ENCODE results near the gene MTG2. TPM values are rescaled to one million over a fixed set of nuclear protein-coding genes. Genes with fewer than 3 reads are reported as not detected.

The MTG2 gene
- total and polyA plus RNA-seq, 2 of the 8 experiments (the other 6 are each of a cell fraction or from before 2014, with no cell fraction given): 14.4 to 22.8 TPM

DNA sequence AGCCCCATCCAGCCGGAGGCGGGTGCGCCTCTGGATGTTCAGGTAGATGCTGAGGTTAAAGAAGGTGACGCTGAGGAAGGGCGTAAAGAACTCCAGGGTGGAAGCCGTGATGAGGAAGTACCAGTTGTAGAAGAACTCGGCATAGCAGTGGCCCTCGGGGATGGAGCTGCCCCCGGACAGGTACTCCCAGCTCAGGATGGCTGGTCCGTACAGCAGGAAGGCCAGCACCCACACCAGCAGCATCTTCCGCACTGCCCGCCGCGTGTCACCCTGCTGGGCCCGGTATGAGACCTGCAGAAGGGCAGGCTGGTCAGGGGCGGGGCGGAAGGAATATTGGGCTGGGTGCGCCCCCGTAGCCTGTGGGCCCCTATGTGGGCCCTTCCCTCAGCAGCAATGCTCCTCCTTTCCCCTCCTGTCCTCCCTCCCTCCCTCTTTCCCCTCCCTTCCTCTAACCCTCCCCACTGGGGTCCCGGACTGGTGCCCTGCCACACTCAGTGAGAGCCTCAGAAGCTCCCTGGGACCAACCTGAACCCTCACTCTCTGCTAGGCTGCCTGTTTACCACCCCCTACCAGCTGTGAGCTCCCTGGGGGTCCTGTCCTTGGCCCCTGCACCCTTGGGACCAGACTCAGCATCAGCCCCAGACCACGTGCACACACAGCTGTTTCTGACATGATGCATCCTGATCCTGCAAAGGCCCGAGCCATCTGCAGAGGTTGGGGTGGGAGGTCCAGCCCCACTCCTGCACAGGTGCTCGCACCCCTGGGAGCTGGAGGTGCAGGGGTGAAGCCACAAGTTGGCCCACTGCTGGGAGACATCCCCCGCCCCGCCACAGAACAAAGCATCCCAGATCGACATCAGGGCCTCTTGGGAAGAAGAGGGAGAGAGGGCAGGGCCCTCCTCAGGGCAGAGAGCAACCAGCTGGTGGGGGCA lies 34.1 kb downstream of the MTG2 start:
- DNase-seq (ENCODE audit: low read depth in 1 of 2, low spot score in 2 of 2) (no peak), FAIRE-seq (no peak)
- H2BK15ac ChIP-seq (ENCODE audit: low read length): no peak overlapping the region
- H3K27me3 ChIP-seq (replicated peaks in 1 of 4; ENCODE audit: control insufficient read depth in 3 of 4, extremely low read depth in 1 of 4, insufficient read depth in 3 of 4, low read length in 3 of 4): peaks cover 9 to 40% (median 36%) of the 10 kb centered on the region in 4 experiments
- H2AK5ac ChIP-seq (ENCODE audit: low read depth, low read length): no peak overlapping the region
- no peaks in the 10 kb centered on the region for H3K9me3 ChIP-seq (ENCODE audit: insufficient read depth in 2 of 2, low read depth in 1 of 2, low read length in 1 of 2)
- H3K56ac ChIP-seq (replicated peaks; ENCODE audit: insufficient read length, low read depth, low read length): no peak overlapping the region
- H3K79me1 ChIP-seq (ENCODE audit: low read depth, low read length): no peaks in the 10 kb centered on the region
- H3K18ac ChIP-seq (ENCODE audit: extremely low read depth, low read length): no peak overlapping the region
- no peak overlapping the region for H3K9ac ChIP-seq (replicated peaks in 1 of 4; ENCODE audit: extremely low read depth in 1 of 4, low read depth in 3 of 4, low read length in 3 of 4)
- H4K91ac ChIP-seq (replicated peaks; ENCODE audit: insufficient read length, low read length): no peak overlapping the region
- H3K27ac ChIP-seq (ENCODE audit: low read depth, low read length): no peak overlapping the region
- no peak overlapping the region for H2BK20ac ChIP-seq (ENCODE audit: low read length)
- no peak overlapping the region for H2BK12ac ChIP-seq (ENCODE audit: low read depth, low read length)
- no peaks in the 10 kb centered on the region for H3K36me3 ChIP-seq (ENCODE audit: control insufficient read depth in 2 of 4, insufficient read depth in 4 of 4, low read length in 3 of 4)
- H3K79me2 ChIP-seq (ENCODE audit: control insufficient read depth in 1 of 2, insufficient read depth in 2 of 2, low read length in 2 of 2): no peaks in the 10 kb centered on the region
- H3K4ac ChIP-seq (replicated peaks; ENCODE audit: insufficient read length, low read depth, low read length): no peak overlapping the region
- no peak overlapping the region for H4K8ac ChIP-seq (ENCODE audit: extremely low read depth, insufficient read depth, low read length)
- H3K23ac ChIP-seq (ENCODE audit: insufficient read length): no peak overlapping the region
- no peak overlapping the region for H3K14ac ChIP-seq (ENCODE audit: insufficient read length)
- H3K4me3 ChIP-seq (ENCODE audit: extremely low read depth in 1 of 4, insufficient read depth in 2 of 4, low read depth in 3 of 4, low read length in 4 of 4): no peak overlapping the region
- 92% methylated on average over 21 of the region's 26 CpGs; no CpG with 5 or more reads in 1 of the 2 experiments for WGBS, 2 experiments (ENCODE audit: extremely low coverage in 1 of 2, insufficient coverage in 1 of 2, insufficient read length in 1 of 2, insufficient replicate concordance in 2 of 2, low coverage in 1 of 2, low lambda C conversion rate in 2 of 2, missing lambda C conversion rate in 1 of 2)
- H2AFZ ChIP-seq (ENCODE audit: low read length): no peak overlapping the region
- CTCF ChIA-PET (ENCODE audit: partially characterized antibody): interaction anchor here (0.5 to 1.6 kb wide), 4 partner anchors 11 to 103 kb away, joined by 3 to 6 read pairs (median 4); no protein-coding TSS in a partner anchor
- no peak overlapping the region for H3K4me2 ChIP-seq (ENCODE audit: insufficient read depth in 1 of 2, low read depth in 2 of 2, low read length in 2 of 2)
- H3K4me1 ChIP-seq (replicated peaks in 1 of 4; ENCODE audit: control insufficient read depth in 3 of 4, insufficient read depth in 4 of 4, low read length in 3 of 4): peaks cover 0 to 31% (median 18%) of the 10 kb centered on the region in 4 experiments; a peak in 6 of 7 replicates
- H4K20me1 ChIP-seq (replicated peaks in 1 of 2; ENCODE audit: control insufficient read depth in 1 of 2, insufficient read depth in 2 of 2, low read length in 2 of 2): peaks cover 6 to 18% of the 10 kb centered on the region in 2 experiments
- H3K23me2 ChIP-seq (ENCODE audit: low read depth, low read length): peaks cover 21% of the 10 kb centered on the region; the same call in 1 of the 2 replicates
- H4K5ac ChIP-seq (ENCODE audit: insufficient read length, low read depth, low read length): no peak overlapping the region
- H2BK5ac ChIP-seq (ENCODE audit: low read depth, low read length): no peak overlapping the region
- POLR2A ChIA-PET (ENCODE audit: partially characterized antibody): interaction anchor here (1.4 kb wide), 1 partner anchor 9 kb away, joined by 6 read pairs; no protein-coding TSS in a partner anchor
- H2BK120ac ChIP-seq (replicated peaks; ENCODE audit: low read depth, low read length): no peak overlapping the region
- TF ChIP-seq SAP30 (IDR thresholded peaks at IDR 0.05; ENCODE audit: insufficient read depth, insufficient replicate concordance, low read length) (no peak), JUN (IDR thresholded peaks at IDR 0.05; ENCODE audit: low read depth, low read length) (no peak), RNF2 (IDR thresholded peaks at IDR 0.05; ENCODE audit: borderline replicate concordance, low read depth, low read length, missing control alignments, poor library complexity, severe bottlenecking) (no peak), SP1 (IDR thresholded peaks at IDR 0.05; ENCODE audit: low read depth, low read length) (no peak), RXRA (IDR thresholded peaks at IDR 0.05; ENCODE audit: insufficient read depth, low read depth, low read length) (no peak), RBBP5 (IDR thresholded peaks at IDR 0.05; ENCODE audit: borderline replicate concordance, low read depth, low read length) (no peak), GABPA (IDR thresholded peaks at IDR 0.05; ENCODE audit: borderline replicate concordance, insufficient read depth, low read length) (no peak), CBX5 (IDR thresholded peaks at IDR 0.05; ENCODE audit: low read depth, low read length) (no peak)
- TF ChIP-seq, protein P1, sequence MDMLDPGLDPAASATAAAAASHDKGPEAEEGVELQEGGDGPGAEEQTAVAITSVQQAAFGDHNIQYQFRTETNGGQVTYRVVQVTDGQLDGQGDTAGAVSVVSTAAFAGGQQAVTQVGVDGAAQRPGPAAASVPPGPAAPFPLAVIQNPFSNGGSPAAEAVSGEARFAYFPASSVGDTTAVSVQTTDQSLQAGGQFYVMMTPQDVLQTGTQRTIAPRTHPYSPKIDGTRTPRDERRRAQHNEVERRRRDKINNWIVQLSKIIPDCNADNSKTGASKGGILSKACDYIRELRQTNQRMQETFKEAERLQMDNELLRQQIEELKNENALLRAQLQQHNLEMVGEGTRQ (IDR thresholded peaks at IDR 0.05; ENCODE audit: low read length): no peak
